GM12878 (cell line): ENCODE data around the gene PCARE. TPM values are rescaled to one million over a fixed set of nuclear protein-coding genes. Genes with fewer than 3 reads are reported as not detected.

Experiments used
- ATAC-seq: fragments of 200-7000 bp; cut with Tn5 transposase; 3 replicates; pipeline ENCODE4 v1.9.1; 2020; ENCODE audit warnings: mild to moderate bottlenecking, moderate library complexity
- BruUV-seq: library from RNA; stranded (reverse); fragments of 400-500 nt; replicated peaks from 2 replicates; lab custom pipeline; 2021; lab: Mats Ljungman, UMichigan
- CTCF ChIA-PET: fragments of 300-600 bp; sonication (Branson Sonifier 250); formaldehyde crosslinking; extraction: SDS; loops from one replicate; lab custom pipeline; 2021; ENCODE audit warnings: inconsistent platforms; lab: Yijun Ruan, JAX
- POLR2A ChIA-PET: fragments of 350-600 bp; formaldehyde crosslinking; extraction: SDS; loops from one replicate; lab custom pipeline; 2021; ENCODE audit warnings: inconsistent platforms; lab: Charles Lee
- RAD21 ChIA-PET: fragments of 300-600 bp; sonication (Branson Sonifier 250); formaldehyde crosslinking; loops from one replicate; lab custom pipeline; 2023; ENCODE audit warnings: antibody characterized with exemption; ENCODE audit not compliant: unreplicated experiment; lab: Charles Lee
- SMC1A ChIA-PET: fragments of 300-600 bp; sonication (Branson Sonifier 250); formaldehyde crosslinking; loops from one replicate; lab custom pipeline; 2023; ENCODE audit not compliant: unreplicated experiment, uncharacterized antibody; lab: Charles Lee
- DNase-seq: peaks from one replicate; pipeline ENCODE4 v3.0.0-alpha.2; 2011; ENCODE audit warnings: low read depth, low spot score
- FAIRE-seq: peaks from 3 replicates; lab custom pipeline; 2011; peaks lifted over from hg19 to GRCh38; lab: Jason Lieb, UNC
- H2AFZ ChIP-seq: 2 replicates; pipeline ENCODE4 v1.6.0; 2011; ENCODE audit warnings: low read depth, low read length, control low read depth; ENCODE audit not compliant: control insufficient read depth
- H3K27ac ChIP-seq: 2 replicates; pipeline ENCODE4 v1.5.1; 2011; ENCODE audit warnings: control low read depth; ENCODE audit not compliant: control insufficient read depth, insufficient read depth
- H3K27me3 ChIP-seq, 2 experiments: replicated peaks in 1 of 2; 2 replicates each; pipeline versions ENCODE4 v1.6.0 to v1.6.1; 2011; ENCODE audit warnings: low read length in 1 of 2; ENCODE audit not compliant: control insufficient read depth in 2 of 2, insufficient read depth in 2 of 2
- H3K36me3 ChIP-seq, 2 experiments: 2 replicates each; pipeline ENCODE4 v1.5.1; 2011; ENCODE audit warnings: low read length in 1 of 2; ENCODE audit not compliant: control insufficient read depth in 2 of 2, insufficient read depth in 2 of 2
- H3K4me1 ChIP-seq: 2 replicates; pipeline ENCODE4 v1.6.1; 2011; ENCODE audit warnings: mild to moderate bottlenecking, low read length, moderate library complexity, mixed read lengths; ENCODE audit not compliant: control insufficient read depth, insufficient read depth
- H3K4me2 ChIP-seq: 2 replicates; pipeline ENCODE4 v1.6.0; 2011; ENCODE audit warnings: control low read depth; ENCODE audit not compliant: control insufficient read depth, insufficient read depth
- H3K4me3 ChIP-seq: fragments of 200-600 bp; sonication (generic); 2 replicates; pipeline ENCODE4 v1.5.1; 2016
- H3K79me2 ChIP-seq: 2 replicates; pipeline ENCODE4 v1.6.0; 2011; ENCODE audit warnings: low read length; ENCODE audit not compliant: control insufficient read depth, insufficient read depth
- H3K9ac ChIP-seq: 2 replicates; pipeline ENCODE4 v1.8.0; 2011; ENCODE audit warnings: low read length, control low read depth, mixed read lengths; ENCODE audit not compliant: control insufficient read depth, insufficient read depth
- H3K9me3 ChIP-seq: replicated peaks from 3 replicates; pipeline ENCODE4 v1.5.1; 2011; ENCODE audit warnings: mild to moderate bottlenecking, low read length; ENCODE audit not compliant: control insufficient read depth, insufficient read depth
- H4K20me1 ChIP-seq: 2 replicates; pipeline ENCODE4 v1.6.0; 2011; ENCODE audit not compliant: control insufficient read depth, insufficient read depth
- ATF7 ChIP-seq: fragments of 450-650 bp; IDR thresholded peaks from 2 replicates; pipeline ENCODE4 v1.6.1; 2016; ENCODE audit warnings: low read depth, mild to moderate bottlenecking
- BCL11A ChIP-seq: IDR thresholded peaks from 2 replicates; pipeline ENCODE4 v1.6.1; 2011; ENCODE audit warnings: low read depth, low read length
- BHLHE40 ChIP-seq, 2 experiments: fragments of 450-650 bp in 1 of 2; IDR thresholded peaks; 2 replicates each; pipeline ENCODE4 v1.6.1; 2011 to 2017; ENCODE audit warnings: low read depth in 2 of 2, borderline replicate concordance in 1 of 2, improper control_type of control experiment in 1 of 2, low read length in 1 of 2, mild to moderate bottlenecking in 1 of 2
- BMI1 ChIP-seq: fragments of 450-650 bp; IDR thresholded peaks from 2 replicates; pipeline ENCODE4 v1.6.1; 2016; ENCODE audit warnings: mild to moderate bottlenecking, moderate library complexity, borderline replicate concordance
- CEBPB ChIP-seq, 2 experiments: fragments of 150-350 bp in 1 of 2; IDR thresholded peaks; 2 replicates each; pipeline ENCODE4 v1.6.1; 2012 to 2014; ENCODE audit warnings: low read depth in 2 of 2, low read length in 2 of 2, borderline replicate concordance in 1 of 2, inconsistent platforms in 1 of 2
- E2F4 ChIP-seq: IDR thresholded peaks from 2 replicates; pipeline ENCODE4 v1.6.1; 2012; ENCODE audit warnings: low read depth, low read length, improper control_type of control experiment
- ESRRA ChIP-seq: IDR thresholded peaks from 2 replicates; pipeline ENCODE4 v1.6.1; 2012; ENCODE audit warnings: mild to moderate bottlenecking, low read length, improper control_type of control experiment
- GATAD2B ChIP-seq: fragments of 450-650 bp; conservative IDR thresholded peaks from 2 replicates; pipeline ENCODE4 v1.6.1; 2017; ENCODE audit warnings: low read depth, mild to moderate bottlenecking, moderate library complexity
- IKZF1 ChIP-seq: fragments of 450-650 bp; conservative IDR thresholded peaks from 2 replicates; pipeline ENCODE4 v1.6.1; 2017; ENCODE audit warnings: antibody characterized with exemption, mild to moderate bottlenecking
- IKZF2 ChIP-seq, 2 experiments: fragments of 450-650 bp; IDR thresholded peaks; 2 replicates each; pipeline ENCODE4 v1.6.1; 2017; ENCODE audit warnings: mild to moderate bottlenecking in 2 of 2, moderate library complexity in 2 of 2
- MEF2A ChIP-seq: IDR thresholded peaks from 2 replicates; pipeline ENCODE4 v1.6.1; 2011; ENCODE audit warnings: low read depth, mild to moderate bottlenecking, low read length, moderate library complexity; ENCODE audit not compliant: insufficient read depth
- MTA2 ChIP-seq: fragments of 450-650 bp; IDR thresholded peaks from 2 replicates; pipeline ENCODE4 v1.6.1; 2016; ENCODE audit warnings: low read depth, mild to moderate bottlenecking, moderate library complexity
- NKRF ChIP-seq: fragments of 450-650 bp; conservative IDR thresholded peaks from 2 replicates; pipeline ENCODE4 v1.6.1; 2017; ENCODE audit warnings: mild to moderate bottlenecking, moderate library complexity
- PAX5 ChIP-seq: IDR thresholded peaks from 2 replicates; pipeline ENCODE4 v1.6.1; 2011; ENCODE audit warnings: low read depth, low read length, borderline replicate concordance
- POLR2A ChIP-seq: IDR thresholded peaks from 2 replicates; pipeline ENCODE4 v1.6.1; 2011; ENCODE audit warnings: low read depth, mild to moderate bottlenecking, low read length
- RFX5 ChIP-seq: IDR thresholded peaks from 2 replicates; pipeline ENCODE4 v1.6.1; 2011; ENCODE audit warnings: low read depth, low read length, improper control_type of control experiment
- ZNF24 ChIP-seq: fragments of 450-650 bp; IDR thresholded peaks from 2 replicates; pipeline ENCODE4 v1.6.1; 2017; ENCODE audit warnings: antibody characterized with exemption, mild to moderate bottlenecking
- ZNF384 ChIP-seq: IDR thresholded peaks from 2 replicates; pipeline ENCODE4 v1.6.1; 2012; ENCODE audit warnings: low read depth, mild to moderate bottlenecking, low read length, improper control_type of control experiment, borderline replicate concordance
- WGBS: methylation state at CpG from one replicate; pipeline ENCODE4 v1.1.6; 2016; ENCODE audit warnings: low lambda C conversion rate; ENCODE audit not compliant: insufficient replicate concordance, insufficient coverage; ENCODE audit errors: missing lambda C conversion rate; 5-methylcytosine and 5-hydroxymethylcytosine counted together
- in situ Hi-C: fragments of 300-500 bp; cut with MboI; formaldehyde crosslinking; loops from 9 replicates; pipeline ENCODE4 v1.14.3; 2018; ENCODE audit warnings: mixed read lengths
- intact Hi-C: fragments of 100-400 bp; cut with micrococcal nuclease; formaldehyde crosslinking; loops from one replicate; pipeline ENCODE4 v1.14.2; 2022; ENCODE audit not compliant: unreplicated experiment
- polyA plus RNA-seq, 11 experiments: library from polyadenylated mRNA; depleted of rRNA in 4 of 11; unstranded in 6 of 11; stranded (reverse) in 5 of 11; fragments of >200 nt; fragmentation: Nextera tagmentation in 4 of 11; fragmentation: Illumina TruSeq in 1 of 11; extraction: Ambion mirVana in 4 of 11; extraction: Trizol in 1 of 11; gene quantifications; 1 replicate in 1 of 11; 2 replicates in 10 of 11; pipeline versions ENCODE4 v1.2.1 to v1.2.3, GENCODE V29; 2011 to 2016; ENCODE audit warnings: inconsistent platforms in 2 of 11, missing spikeins in 2 of 11, low read depth in 1 of 11
- total RNA-seq, 4 experiments: library from RNA; depleted of rRNA in 3 of 4; stranded (reverse); fragments of >200 nt in 3 of 4; fragmentation: Illumina TruSeq in 1 of 4; extraction: Trizol in 1 of 4; gene quantifications; 2 replicates each; pipeline versions ENCODE4 v1.2.1 to v1.2.3, GENCODE V29; 2013 to 2021
- TF ChIP-seq, protein P1 (sequence below): IDR thresholded peaks from 2 replicates; pipeline ENCODE4 v1.6.1; 2012; ENCODE audit warnings: low read depth, low read length, improper control_type of control experiment

Gene PCARE
- total and polyA plus RNA-seq, 10 of the 15 experiments (the other 5 are each of a cell fraction or from before 2014, with no cell fraction given), result 0.04 to 0.08 (median 0.06) TPM; not detected in 5

GRCh38 chr2:29100564-29100963 lies 26.2 kb upstream of the PCARE start:
- Histone ChIP-seq H4K20me1 (no peaks in the 10 kb centered on the region), H3K4me1 (no peaks in the 10 kb centered on the region), H3K9ac (no peak overlapping the region), H3K27ac (no peak overlapping the region), H3K36me3 (no peaks in the 10 kb centered on the region), H3K4me3 (no peak overlapping the region), H3K9me3 (no peaks in the 10 kb centered on the region), H3K4me2 (no peak overlapping the region), H3K27me3 (no peaks in the 10 kb centered on the region), H3K79me2 (no peaks in the 10 kb centered on the region), H2AFZ (no peak overlapping the region)
- WGBS, result 93% methylated on average over 1 of the region's 1 CpG
- ChIA-PET SMC1A (no interaction called here), CTCF (no interaction called here), POLR2A (no interaction called here), RAD21 (no interaction called here)
- BruUV-seq, result no TSS peak
- DNase-seq (no peak), ATAC-seq (no peak), FAIRE-seq (no peak)
- in situ Hi-C loops, result no loop called here
- intact Hi-C loops, result no loop called here
- TF ChIP-seq BHLHE40 (IDR thresholded peaks at IDR 0.05; ENCODE audit: borderline replicate concordance in 1 of 2, low read depth in 2 of 2, low read length in 1 of 2) (no peak), ATF7 (no peak), E2F4 (no peak), IKZF1 (no peak), CEBPB (IDR thresholded peaks at IDR 0.05; ENCODE audit: borderline replicate concordance in 1 of 2, low read depth in 2 of 2, low read length in 2 of 2) (no peak), MTA2 (no peak), PAX5 (no peak), ESRRA (no peak), GATAD2B (no peak), IKZF2 (IDR thresholded peaks at IDR 0.05) (no peak), ZNF384 (no peak), BMI1 (no peak), NKRF (no peak), MEF2A (no peak), RFX5 (no peak), BCL11A (no peak), POLR2A (no peak), ZNF24 (no peak)
- TF ChIP-seq, protein P1, sequence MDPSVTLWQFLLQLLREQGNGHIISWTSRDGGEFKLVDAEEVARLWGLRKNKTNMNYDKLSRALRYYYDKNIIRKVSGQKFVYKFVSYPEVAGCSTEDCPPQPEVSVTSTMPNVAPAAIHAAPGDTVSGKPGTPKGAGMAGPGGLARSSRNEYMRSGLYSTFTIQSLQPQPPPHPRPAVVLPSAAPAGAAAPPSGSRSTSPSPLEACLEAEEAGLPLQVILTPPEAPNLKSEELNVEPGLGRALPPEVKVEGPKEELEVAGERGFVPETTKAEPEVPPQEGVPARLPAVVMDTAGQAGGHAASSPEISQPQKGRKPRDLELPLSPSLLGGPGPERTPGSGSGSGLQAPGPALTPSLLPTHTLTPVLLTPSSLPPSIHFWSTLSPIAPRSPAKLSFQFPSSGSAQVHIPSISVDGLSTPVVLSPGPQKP, result no peak
